A673 (cell line): ENCODE results near the gene SLX9.

Experiments
- EZH2 ChIP-seq: fragments of 200-600 bp; sonication (generic); IDR thresholded peaks from 2 replicates; pipeline ENCODE4 v1.6.1; 2017; ENCODE audit warnings: borderline replicate concordance, low read depth, mild to moderate bottlenecking, mixed read lengths, antibody characterized with exemption, low read length; ENCODE audit not compliant: poor library complexity, severe bottlenecking
- TF ChIP-seq, protein P1 (sequence below): fragments of 300-800, 200-600 bp; sonication (generic); conservative IDR thresholded peaks from 2 replicates; pipeline ENCODE4 v1.5.1; 2017; ENCODE audit warnings: low read depth, mild to moderate bottlenecking, antibody characterized with exemption, low read length, moderate library complexity, mixed read lengths

DNA sequence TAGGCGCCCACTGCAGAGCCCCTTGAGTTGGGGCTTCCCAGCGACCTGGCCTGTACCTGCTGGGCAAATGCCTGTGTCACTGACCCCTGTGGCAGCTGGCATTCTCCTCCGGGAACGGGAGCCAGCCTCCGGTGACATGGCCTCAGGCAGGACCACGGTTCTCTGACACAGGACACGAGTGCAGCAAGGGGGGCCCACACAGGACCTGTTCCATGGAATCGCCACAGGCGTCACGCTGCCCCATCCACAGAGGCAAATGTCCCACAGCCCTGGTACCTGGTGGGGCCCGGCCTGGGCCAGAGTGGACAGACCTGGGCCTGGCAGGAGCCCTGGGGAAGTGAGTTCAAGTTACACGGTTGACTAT lies 21.7 kb upstream of the SLX9 start:
- no peak for TF ChIP-seq EZH2
- TF ChIP-seq, protein P1, sequence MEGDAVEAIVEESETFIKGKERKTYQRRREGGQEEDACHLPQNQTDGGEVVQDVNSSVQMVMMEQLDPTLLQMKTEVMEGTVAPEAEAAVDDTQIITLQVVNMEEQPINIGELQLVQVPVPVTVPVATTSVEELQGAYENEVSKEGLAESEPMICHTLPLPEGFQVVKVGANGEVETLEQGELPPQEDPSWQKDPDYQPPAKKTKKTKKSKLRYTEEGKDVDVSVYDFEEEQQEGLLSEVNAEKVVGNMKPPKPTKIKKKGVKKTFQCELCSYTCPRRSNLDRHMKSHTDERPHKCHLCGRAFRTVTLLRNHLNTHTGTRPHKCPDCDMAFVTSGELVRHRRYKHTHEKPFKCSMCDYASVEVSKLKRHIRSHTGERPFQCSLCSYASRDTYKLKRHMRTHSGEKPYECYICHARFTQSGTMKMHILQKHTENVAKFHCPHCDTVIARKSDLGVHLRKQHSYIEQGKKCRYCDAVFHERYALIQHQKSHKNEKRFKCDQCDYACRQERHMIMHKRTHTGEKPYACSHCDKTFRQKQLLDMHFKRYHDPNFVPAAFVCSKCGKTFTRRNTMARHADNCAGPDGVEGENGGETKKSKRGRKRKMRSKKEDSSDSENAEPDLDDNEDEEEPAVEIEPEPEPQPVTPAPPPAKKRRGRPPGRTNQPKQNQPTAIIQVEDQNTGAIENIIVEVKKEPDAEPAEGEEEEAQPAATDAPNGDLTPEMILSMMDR: no peak
